Measurements from ENCODE around the gene SUPT7L.
A peak's percentile ranks its signal among the peaks of the same experiment; 100 is the strongest.
"Not testable (repeated sequence)": the region's sequence is repeated elsewhere in the genome, so short reads cannot be mapped to it uniquely, and the experiment has no call there.

Gene SUPT7L

DNA sequence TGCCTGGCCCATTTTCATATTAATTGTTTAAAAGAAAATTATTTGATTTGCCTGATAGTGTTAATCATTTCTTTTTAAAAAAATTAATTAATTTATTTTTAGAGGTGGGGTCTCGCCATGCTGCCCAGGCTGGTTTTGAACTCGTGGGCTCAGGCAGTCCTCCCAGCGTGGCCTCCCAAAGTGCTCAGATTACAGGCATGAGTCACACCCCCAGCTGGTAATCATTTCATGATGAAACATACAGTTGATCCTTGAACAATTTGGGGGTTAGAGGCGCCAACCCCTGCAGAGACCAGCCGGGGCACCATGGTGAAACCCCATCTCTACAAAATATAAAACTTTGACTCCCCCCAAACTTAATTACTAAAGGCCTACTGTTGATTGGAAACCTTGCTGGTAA is 26.6 kb downstream of the SUPT7L start:
- no peak for DNase-seq

DNA sequence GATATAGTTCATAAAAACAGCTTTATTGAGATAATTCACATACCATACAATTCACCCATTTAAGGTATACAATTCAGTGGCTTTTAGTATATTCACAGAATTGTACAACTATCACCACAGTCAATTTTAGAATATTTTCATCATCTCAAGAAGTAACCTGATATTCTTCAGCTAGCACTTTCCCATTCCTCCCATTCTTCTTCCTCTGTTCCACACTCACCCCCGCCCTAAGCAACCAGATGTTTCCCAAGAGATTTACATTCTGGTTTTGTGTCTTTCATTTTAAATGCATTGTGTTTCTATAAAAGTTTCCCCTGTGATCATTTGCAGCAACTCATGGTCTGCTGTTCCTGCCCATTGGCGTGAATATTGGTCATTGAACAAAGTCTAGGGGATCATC is 29.1 kb downstream of the SUPT7L start:
- DNase-seq, result no peak

DNA sequence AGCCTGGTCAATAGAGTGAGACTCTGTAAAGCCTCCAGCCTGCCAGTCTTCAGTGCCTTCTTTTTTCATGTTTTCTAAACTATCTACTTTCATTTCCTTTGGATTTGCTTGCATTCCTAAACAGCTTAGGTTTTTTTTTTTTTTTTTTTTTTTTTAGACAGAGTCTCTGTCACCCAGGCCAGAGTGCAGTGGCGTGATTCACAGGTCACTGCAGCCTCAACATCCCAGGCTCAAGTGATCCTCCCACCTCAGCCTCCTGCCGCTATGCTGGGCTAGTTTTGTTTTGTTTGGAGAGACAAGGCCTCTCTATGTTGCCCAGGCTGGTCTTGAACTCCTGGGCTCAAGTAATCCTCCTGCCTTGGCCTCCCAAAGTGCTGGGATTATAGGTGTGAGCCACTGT is 33.2 kb downstream of the SUPT7L start:
- DNase-seq, result not testable (repeated sequence)

DNA sequence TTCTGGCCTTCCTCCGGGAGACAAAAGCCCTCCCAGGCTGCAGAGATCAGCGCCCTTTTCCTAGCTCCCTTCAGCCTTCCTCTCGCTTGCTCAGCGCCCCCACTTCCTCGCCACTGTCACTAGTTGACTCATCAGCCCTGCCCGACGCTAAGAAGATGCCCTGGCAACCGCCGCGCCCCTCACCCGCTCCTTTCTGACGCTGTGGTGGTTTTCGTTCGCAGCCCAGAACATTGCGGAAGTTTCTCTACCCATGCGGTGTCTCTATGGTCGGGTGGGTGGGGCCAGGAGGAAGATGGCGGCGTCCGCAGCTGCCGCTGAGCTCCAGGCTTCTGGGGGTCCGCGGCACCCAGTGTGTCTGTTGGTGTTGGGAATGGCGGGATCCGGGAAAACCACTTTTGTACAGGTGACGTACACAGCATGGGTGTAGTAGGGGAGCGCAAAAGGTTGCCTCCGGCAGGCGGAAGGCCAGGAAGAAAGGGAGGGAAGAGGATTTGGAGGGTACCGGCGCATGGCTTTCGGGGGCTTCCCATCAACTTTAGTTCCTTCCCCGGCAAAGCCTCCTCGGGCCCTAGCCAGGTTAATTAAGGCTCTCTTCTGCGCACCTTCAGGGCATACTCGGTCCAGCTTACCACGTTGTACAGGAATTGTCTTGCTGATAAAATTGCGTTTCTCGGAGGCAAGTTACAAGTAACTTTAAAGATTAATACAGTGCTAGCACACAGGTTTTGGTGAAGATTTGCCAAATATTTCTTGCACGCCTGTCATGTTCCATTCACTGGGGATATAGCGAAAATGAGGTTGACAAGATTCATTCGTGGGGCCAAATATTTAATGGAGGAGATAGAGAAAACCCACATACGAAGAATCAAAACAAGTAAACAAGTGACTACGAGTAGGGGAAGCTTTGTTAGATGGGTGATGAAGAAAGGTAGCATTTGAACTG is 34.4 kb downstream of the SUPT7L start, which contains the start of the genes CCDC121 and GPN1:
Gene CCDC121 (minus strand): TSS at position 246 of the 943 bp plus-strand sequence. CDS start 1,213 bp downstream, outside the sequence.
Gene GPN1 (plus strand): TSS at position 284 of the 943 bp plus-strand sequence. CDS start 9 bp downstream, at position 293.
- DNase-seq, result peak; percentile 98

DNA sequence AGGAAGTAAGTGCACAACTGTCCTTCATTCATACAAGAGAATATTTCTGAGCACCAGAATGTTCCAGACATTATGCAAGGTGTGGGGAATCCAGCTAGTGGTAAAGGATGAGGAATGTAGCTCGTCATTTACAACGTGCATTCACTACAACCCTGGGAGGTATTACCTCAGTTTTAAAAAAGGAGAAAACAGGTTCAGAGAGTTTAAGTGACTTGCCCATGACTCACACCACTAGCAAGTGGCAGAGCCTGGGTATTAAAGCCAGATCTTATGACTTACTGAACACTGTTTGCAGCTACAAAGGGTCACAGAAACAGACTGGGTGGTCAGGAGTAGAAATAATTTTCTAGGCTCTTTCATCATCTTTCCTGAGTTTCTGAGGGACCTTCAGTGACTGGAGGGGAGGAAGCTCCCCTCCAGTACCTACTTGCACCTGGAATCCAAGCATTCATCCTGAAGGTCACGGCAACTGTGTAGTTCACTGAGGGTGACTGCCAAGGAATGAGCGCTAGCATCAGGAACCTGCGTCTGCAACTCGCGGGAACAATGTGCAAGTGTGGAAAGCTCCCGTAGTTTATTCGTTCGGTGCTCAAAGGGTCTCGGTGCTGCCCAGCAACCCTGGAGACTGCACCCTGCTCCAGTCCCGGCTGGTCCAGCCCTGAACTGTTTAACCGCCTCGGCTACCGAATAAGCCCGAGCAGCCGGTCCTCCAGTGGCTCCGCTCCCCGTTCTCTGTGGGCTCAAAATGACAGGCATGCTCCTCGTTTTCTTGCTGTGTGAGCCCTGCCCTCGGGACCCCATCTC is 35.2 kb downstream of the SUPT7L start:
- DNase-seq, result peak; percentile 29

DNA sequence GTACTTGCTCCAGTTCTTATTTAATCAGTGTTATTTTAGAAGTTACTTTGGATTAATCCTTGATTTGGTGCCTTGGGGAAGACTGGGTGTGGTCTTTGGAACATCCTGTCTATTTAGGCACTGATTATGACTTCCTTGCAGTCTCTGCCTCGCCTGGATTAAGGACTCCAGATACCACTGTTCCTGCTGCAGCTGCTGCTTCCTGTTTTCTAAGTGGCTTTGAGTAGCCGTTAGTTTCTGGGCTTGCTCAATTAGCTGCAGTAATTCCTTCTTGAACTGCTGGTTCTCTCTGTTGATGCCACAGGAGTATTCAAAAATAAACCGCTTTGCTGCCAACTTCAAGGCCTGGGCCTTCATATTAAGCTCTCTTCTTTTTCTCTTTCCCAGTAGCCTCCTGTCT is 36.5 kb downstream of the SUPT7L start:
- DNase-seq, result not testable (repeated sequence)

DNA sequence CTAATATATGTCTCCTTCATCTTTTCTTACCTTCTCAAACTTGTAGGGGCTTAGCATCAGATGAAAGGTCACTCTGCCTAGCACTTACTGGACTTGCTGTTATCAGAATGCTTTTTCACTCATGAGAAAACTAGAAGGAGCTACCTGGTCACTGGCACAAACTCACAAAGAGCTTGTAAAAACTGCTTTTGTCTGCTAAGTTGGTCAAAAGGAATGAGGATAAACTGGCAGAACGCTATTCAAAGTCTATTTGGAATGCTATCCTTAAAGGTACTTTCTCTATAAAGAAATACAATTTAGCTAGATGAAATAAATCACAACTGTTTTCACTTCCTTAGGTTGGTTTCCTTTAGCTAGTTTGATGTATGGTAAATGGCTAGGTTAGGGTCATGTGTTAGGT is 37.1 kb downstream of the SUPT7L start:
- not testable (repeated sequence) for DNase-seq

DNA sequence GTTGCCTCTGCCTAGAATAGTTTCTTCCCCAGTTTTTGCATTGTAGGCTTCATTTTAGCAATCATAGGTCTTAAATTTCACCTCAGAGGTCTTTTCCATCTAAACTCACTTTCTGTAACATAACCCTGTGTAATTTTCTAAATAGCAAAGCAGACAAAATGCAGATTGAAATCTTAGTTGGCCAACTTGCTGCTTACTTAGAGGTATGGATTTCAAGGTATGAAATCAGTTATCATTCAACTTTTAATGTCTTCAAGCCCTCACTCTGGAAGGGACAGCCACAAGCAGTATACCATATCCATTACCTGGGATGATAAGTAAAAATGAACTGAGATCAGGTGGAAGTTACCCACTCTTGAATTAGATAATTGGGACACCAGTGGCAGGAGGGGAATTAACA is 38.5 kb downstream of the SUPT7L start:
- DNase-seq, result no peak

DNA sequence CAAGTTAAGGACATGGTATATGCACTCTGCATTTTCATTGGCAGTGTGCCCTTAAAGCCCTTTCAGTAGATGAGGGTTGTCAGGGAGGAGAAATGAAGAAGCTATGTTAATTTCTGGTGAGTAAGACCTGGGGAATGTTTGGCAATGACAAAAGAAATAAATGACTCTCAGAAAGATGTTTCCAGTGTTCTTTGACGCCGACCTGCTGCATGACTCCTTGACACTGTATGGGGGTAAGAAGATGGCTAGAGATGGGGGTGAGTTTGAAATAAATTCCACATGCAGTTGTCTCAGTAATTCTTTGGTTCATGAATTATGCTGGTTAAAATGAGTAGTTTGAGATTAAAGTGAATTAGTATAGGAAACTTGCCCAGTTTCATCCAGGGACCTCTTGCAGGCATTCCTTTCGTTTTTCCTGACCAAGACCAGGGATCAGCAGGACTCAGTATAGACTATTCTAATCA is 40.5 kb downstream of the SUPT7L start:
- DNase-seq, result no peak

DNA sequence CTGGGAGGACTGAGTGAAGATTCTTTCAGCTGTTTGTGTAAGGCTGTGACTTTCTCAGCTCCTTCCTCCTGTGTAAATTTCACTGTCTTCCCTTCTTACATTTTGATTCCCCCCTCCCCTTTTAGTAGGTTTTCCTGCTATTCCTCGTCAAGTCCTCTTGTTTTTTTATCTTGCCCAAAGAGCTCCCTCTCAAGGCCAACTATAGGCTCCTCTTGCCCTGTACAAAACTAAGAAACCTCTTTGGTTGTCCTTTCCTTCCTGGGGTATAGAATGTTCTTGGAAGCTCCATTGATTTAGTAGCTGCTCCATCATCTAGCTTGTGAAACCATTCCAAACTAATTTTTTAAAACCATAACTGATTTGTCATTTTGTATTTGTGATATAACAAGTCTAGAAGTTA is 41.9 kb downstream of the SUPT7L start:
- no peak for DNase-seq

DNA sequence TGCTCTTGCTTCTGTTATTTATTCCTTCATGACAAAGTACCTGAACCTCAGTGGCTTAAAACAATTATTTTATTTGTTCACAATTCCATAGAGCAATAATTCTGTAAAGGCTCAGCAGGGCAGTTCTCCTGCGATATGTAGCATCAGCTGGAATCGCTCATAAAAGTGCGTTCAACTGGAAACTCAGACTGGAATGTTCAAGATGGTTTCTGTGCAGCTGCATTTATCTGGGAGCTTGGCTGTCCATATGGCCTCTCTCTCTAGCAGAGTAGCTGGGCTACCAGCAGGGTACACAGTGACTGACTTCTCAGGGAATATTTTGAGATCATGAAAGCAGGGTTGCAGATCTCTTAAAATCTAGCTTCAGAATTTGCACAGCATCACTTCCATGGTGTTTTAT is 48.1 kb downstream of the SUPT7L start:
- DNase-seq, result no peak

DNA sequence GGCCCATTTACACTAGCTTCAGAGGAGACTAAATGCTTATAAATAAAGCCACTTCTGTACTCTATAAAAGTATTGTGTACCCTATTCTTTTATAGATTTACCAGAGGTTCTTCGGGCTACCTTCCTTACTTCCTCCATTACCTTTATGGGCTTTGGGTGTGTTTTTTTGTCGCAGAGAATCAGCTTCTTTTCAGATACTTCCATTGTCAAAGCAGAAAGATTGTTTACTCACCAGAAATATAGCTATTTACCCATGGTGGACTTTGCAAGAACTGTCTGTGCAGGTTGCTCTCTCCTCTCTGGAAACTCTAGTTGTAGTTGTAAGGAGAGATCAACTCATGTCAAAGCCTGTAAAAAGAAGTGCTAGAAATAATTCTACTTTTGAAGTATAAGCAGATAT is 49.4 kb downstream of the SUPT7L start:
- DNase-seq, result no peak

DNA sequence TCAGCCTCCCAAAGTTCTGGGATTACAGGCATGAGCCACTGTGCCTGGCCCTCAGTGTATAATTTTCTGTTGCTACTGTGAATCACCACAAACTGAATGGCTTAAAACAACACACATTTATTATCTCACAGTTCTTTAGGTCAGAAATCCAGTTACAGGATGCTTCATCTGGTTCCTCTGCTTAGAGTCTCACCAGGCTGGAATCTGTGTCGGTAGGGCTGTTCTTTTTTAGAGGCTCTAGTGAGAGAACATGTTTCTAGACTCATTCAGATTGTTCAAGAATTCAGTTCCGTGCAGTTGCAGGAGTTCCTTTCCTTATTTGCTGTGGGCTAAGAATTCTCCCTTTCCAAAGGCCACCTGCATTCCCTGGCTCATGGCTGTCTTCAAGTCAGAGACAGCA is 56.8 kb downstream of the SUPT7L start:
- DNase-seq, result no peak

All from activated CD4-positive, alpha-beta T cell treated with anti-CD3 and anti-CD28 coated beads, Interleukin-2, amount 50 U/mL, for 16 hours (primary cell).